ENCODE data around the gene PIK3R2. TPM values are rescaled to one million over a fixed set of nuclear protein-coding genes. Genes with fewer than 3 reads are reported as not detected.

The PIK3R2 gene
- total and polyA plus RNA-seq, 2 of the 13 experiments (the other 11 are each of a cell fraction or from before 2014, with no cell fraction given): 18.6 to 25.3 TPM

DNA sequence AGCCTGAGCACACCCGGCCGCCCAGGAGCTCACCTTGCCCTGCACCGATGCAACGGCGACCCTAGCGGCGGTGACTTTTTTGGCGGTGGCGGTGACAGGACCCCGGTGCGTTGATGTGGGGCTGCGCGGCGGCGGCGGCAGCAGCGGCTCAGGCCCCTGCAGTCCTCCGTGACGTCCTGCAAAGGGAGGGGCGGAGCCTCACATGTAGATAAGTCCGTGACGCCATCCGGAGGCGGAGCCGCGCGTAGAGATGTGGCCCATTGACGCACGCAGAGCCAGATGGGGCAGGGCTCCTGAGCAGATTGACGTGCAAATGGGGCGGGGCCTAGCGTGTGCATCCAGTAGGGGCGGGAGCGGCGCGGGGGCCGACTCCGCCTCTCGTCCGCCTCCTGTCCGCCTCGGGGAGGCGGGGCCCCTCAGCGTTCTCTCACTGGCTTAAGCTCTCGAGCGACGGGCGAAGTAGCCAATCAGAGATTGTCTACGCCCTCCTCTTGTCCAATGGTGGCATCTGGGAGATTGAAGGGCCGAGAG lies 51.0 kb downstream of the PIK3R2 start, which contains the start of gene RAB3A (continued):
- TF ChIP-seq, protein P1, sequence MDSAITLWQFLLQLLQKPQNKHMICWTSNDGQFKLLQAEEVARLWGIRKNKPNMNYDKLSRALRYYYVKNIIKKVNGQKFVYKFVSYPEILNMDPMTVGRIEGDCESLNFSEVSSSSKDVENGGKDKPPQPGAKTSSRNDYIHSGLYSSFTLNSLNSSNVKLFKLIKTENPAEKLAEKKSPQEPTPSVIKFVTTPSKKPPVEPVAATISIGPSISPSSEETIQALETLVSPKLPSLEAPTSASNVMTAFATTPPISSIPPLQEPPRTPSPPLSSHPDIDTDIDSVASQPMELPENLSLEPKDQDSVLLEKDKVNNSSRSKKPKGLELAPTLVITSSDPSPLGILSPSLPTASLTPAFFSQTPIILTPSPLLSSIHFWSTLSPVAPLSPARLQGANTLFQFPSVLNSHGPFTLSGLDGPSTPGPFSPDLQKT (CRISPR knock-in tag; IDR thresholded peaks at IDR 0.05; ENCODE audit: borderline replicate concordance): no peak
- TF ChIP-seq, protein P2, sequence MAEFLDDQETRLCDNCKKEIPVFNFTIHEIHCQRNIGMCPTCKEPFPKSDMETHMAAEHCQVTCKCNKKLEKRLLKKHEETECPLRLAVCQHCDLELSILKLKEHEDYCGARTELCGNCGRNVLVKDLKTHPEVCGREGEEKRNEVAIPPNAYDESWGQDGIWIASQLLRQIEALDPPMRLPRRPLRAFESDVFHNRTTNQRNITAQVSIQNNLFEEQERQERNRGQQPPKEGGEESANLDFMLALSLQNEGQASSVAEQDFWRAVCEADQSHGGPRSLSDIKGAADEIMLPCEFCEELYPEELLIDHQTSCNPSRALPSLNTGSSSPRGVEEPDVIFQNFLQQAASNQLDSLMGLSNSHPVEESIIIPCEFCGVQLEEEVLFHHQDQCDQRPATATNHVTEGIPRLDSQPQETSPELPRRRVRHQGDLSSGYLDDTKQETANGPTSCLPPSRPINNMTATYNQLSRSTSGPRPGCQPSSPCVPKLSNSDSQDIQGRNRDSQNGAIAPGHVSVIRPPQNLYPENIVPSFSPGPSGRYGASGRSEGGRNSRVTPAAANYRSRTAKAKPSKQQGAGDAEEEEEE (CRISPR knock-in tag; IDR thresholded peaks at IDR 0.05; ENCODE audit: borderline replicate concordance): no peak
- TF ChIP-seq ZNF891 (CRISPR knock-in tag; IDR thresholded peaks at IDR 0.05) (no peak), ZNF136 (CRISPR knock-in tag; IDR thresholded peaks at IDR 0.05; ENCODE audit: low read depth) (no peak), ZFP90 (CRISPR knock-in tag; IDR thresholded peaks at IDR 0.05; ENCODE audit: borderline replicate concordance) (0 out of 2 replicates have a peak, but pooled peaks have one; percentile 22), MBNL3 (CRISPR knock-in tag; conservative IDR thresholded peaks at IDR 0.05) (no peak), DR1 (CRISPR knock-in tag; IDR thresholded peaks at IDR 0.05) (peak; percentile 77), PAWR (CRISPR knock-in tag; IDR thresholded peaks at IDR 0.05; ENCODE audit: borderline replicate concordance) (no peak)
- TF ChIP-seq, protein P3, sequence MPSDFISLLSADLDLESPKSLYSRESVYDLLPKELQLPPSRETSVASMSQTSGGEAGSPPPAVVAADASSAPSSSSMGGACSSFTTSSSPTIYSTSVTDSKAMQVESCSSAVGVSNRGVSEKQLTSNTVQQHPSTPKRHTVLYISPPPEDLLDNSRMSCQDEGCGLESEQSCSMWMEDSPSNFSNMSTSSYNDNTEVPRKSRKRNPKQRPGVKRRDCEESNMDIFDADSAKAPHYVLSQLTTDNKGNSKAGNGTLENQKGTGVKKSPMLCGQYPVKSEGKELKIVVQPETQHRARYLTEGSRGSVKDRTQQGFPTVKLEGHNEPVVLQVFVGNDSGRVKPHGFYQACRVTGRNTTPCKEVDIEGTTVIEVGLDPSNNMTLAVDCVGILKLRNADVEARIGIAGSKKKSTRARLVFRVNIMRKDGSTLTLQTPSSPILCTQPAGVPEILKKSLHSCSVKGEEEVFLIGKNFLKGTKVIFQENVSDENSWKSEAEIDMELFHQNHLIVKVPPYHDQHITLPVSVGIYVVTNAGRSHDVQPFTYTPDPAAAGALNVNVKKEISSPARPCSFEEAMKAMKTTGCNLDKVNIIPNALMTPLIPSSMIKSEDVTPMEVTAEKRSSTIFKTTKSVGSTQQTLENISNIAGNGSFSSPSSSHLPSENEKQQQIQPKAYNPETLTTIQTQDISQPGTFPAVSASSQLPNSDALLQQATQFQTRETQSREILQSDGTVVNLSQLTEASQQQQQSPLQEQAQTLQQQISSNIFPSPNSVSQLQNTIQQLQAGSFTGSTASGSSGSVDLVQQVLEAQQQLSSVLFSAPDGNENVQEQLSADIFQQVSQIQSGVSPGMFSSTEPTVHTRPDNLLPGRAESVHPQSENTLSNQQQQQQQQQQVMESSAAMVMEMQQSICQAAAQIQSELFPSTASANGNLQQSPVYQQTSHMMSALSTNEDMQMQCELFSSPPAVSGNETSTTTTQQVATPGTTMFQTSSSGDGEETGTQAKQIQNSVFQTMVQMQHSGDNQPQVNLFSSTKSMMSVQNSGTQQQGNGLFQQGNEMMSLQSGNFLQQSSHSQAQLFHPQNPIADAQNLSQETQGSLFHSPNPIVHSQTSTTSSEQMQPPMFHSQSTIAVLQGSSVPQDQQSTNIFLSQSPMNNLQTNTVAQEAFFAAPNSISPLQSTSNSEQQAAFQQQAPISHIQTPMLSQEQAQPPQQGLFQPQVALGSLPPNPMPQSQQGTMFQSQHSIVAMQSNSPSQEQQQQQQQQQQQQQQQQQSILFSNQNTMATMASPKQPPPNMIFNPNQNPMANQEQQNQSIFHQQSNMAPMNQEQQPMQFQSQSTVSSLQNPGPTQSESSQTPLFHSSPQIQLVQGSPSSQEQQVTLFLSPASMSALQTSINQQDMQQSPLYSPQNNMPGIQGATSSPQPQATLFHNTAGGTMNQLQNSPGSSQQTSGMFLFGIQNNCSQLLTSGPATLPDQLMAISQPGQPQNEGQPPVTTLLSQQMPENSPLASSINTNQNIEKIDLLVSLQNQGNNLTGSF (CRISPR knock-in tag; IDR thresholded peaks at IDR 0.05): no peak
- TF ChIP-seq, protein P4, sequence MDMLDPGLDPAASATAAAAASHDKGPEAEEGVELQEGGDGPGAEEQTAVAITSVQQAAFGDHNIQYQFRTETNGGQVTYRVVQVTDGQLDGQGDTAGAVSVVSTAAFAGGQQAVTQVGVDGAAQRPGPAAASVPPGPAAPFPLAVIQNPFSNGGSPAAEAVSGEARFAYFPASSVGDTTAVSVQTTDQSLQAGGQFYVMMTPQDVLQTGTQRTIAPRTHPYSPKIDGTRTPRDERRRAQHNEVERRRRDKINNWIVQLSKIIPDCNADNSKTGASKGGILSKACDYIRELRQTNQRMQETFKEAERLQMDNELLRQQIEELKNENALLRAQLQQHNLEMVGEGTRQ (IDR thresholded peaks at IDR 0.05; ENCODE audit: low read depth, low read length): no peak
- TF ChIP-seq, protein P4 (CRISPR knock-in tag; IDR thresholded peaks at IDR 0.05; ENCODE audit: borderline replicate concordance): no peak; the same call in 1 of the 2 replicates
- TF ChIP-seq, protein P5, sequence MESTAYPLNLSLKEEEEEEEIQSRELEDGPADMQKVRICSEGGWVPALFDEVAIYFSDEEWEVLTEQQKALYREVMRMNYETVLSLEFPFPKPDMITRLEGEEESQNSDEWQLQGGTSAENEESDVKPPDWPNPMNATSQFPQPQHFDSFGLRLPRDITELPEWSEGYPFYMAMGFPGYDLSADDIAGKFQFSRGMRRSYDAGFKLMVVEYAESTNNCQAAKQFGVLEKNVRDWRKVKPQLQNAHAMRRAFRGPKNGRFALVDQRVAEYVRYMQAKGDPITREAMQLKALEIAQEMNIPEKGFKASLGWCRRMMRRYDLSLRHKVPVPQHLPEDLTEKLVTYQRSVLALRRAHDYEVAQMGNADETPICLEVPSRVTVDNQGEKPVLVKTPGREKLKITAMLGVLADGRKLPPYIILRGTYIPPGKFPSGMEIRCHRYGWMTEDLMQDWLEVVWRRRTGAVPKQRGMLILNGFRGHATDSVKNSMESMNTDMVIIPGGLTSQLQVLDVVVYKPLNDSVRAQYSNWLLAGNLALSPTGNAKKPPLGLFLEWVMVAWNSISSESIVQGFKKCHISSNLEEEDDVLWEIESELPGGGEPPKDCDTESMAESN (CRISPR knock-in tag; conservative IDR thresholded peaks at IDR 0.05): no peak
- TF ChIP-seq, protein P6, sequence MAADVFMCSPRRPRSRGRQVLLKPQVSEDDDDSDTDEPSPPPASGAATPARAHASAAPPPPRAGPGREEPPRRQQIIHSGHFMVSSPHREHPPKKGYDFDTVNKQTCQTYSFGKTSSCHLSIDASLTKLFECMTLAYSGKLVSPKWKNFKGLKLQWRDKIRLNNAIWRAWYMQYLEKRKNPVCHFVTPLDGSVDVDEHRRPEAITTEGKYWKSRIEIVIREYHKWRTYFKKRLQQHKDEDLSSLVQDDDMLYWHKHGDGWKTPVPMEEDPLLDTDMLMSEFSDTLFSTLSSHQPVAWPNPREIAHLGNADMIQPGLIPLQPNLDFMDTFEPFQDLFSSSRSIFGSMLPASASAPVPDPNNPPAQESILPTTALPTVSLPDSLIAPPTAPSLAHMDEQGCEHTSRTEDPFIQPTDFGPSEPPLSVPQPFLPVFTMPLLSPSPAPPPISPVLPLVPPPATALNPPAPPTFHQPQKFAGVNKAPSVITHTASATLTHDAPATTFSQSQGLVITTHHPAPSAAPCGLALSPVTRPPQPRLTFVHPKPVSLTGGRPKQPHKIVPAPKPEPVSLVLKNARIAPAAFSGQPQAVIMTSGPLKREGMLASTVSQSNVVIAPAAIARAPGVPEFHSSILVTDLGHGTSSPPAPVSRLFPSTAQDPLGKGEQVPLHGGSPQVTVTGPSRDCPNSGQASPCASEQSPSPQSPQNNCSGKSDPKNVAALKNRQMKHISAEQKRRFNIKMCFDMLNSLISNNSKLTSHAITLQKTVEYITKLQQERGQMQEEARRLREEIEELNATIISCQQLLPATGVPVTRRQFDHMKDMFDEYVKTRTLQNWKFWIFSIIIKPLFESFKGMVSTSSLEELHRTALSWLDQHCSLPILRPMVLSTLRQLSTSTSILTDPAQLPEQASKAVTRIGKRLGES (CRISPR knock-in tag; IDR thresholded peaks at IDR 0.05; ENCODE audit: borderline replicate concordance): no peak
